ENCODE results near the gene ELK4. TPM values are rescaled to one million over a fixed set of nuclear protein-coding genes. Genes with fewer than 3 reads are reported as not detected.

ELK4 gene
- polyA plus RNA-seq, 1 of the 3 experiments (the other 2 are of a cell fraction): 2.6 TPM

GRCh38 chr1:205676002-205676401, 44.2 kb upstream of the ELK4 start:
- WGBS (ENCODE audit: low lambda C conversion rate): 100% methylated on average over 2 of the region's 5 CpGs
- Histone ChIP-seq H3K4me2 (no peak overlapping the region), H3K4me3 (ENCODE audit: low read depth in 2 of 2, low read length in 1 of 2) (no peak overlapping the region), H3K9me2 (no peaks in the 10 kb centered on the region), H3K9ac (no peak overlapping the region), H3K4me1 (ENCODE audit: control insufficient read depth in 1 of 2, insufficient read depth in 2 of 2, low read depth in 1 of 2, low read length in 1 of 2) (peaks cover 8 to 12% of the 10 kb centered on the region in 2 experiments; a peak in 1 of 4 replicates), H3K9me3 (no peaks in the 10 kb centered on the region), H3K27ac (ENCODE audit: low read depth in 2 of 2, low read length in 1 of 2) (no peak overlapping the region), H3K27me3 (ENCODE audit: insufficient read depth) (no peaks in the 10 kb centered on the region), H3K79me2 (ENCODE audit: insufficient read depth) (peaks cover 38% of the 10 kb centered on the region), H3K36me3 (replicated peaks in 1 of 2; ENCODE audit: control insufficient read depth in 1 of 2, insufficient read depth in 2 of 2, low read length in 1 of 2) (no peaks in the 10 kb centered on the region), H4K20me1 (ENCODE audit: insufficient read depth) (no peaks in the 10 kb centered on the region), H2AFZ (ENCODE audit: low read depth) (no peak overlapping the region), H3F3A (replicated peaks; ENCODE audit: insufficient read depth) (no peaks in the 10 kb centered on the region)
- ChIA-PET POLR2A (no interaction called here), CTCF (interaction anchor here (1.7 to 18.5 kb wide), 3 partner anchors 16 to 188 kb away, joined by 4 to 214 read pairs (median 13); no protein-coding TSS in a partner anchor)
- TF ChIP-seq MEF2A (IDR thresholded peaks at IDR 0.05; ENCODE audit: borderline replicate concordance, low read depth) (no peak), TAF1 (IDR thresholded peaks at IDR 0.05; ENCODE audit: borderline replicate concordance, low read depth, low read length) (no peak), FOXJ3 (CRISPR knock-in tag; IDR thresholded peaks at IDR 0.05) (no peak), TCF12 (IDR thresholded peaks at IDR 0.05) (no peak), JUND (IDR thresholded peaks at IDR 0.05) (no peak), NFIC (IDR thresholded peaks at IDR 0.05; ENCODE audit: borderline replicate concordance) (no peak), IRF3 (IDR thresholded peaks at IDR 0.05; ENCODE audit: low read depth, low read length) (no peak), REST (IDR thresholded peaks at IDR 0.05; ENCODE audit: low read depth, low read length) (no peak), YY1 (IDR thresholded peaks at IDR 0.05; ENCODE audit: low read depth) (no peak), GABPA (IDR thresholded peaks at IDR 0.05; ENCODE audit: low read depth) (no peak), GATA2 (CRISPR knock-in tag; IDR thresholded peaks at IDR 0.05) (no peak), NRF1 (IDR thresholded peaks at IDR 0.05; ENCODE audit: low read depth, low read length) (no peak), CTCF (IDR thresholded peaks at IDR 0.05) (no peak), SMC3 (IDR thresholded peaks at IDR 0.05; ENCODE audit: low read depth, low read length) (no peak), MAX (IDR thresholded peaks at IDR 0.05; ENCODE audit: low read depth) (no peak), ELF1 (IDR thresholded peaks at IDR 0.05) (no peak), ZBTB33 (IDR thresholded peaks at IDR 0.05; ENCODE audit: borderline replicate concordance, low read depth) (no peak)
- DNase-seq: no peak

All from SK-N-SH (cell line).